DLD1 (cell line): ENCODE data around the gene STX2.

ENCODE experiments used
- in situ Hi-C: cut with HindIII; loops from 2 replicates; pipeline ENCODE4 v1.10.0; 2017; ENCODE audit warnings: low sequenced_read_pairs

STX2 gene

GRCh38 chr12:130831876-130832405, 7.1 kb downstream of the STX2 start:
- in situ Hi-C loops: no loop called here

GRCh38 chr12:130831246-130831645, 7.8 kb downstream of the STX2 start:
- in situ Hi-C loops: no loop called here

GRCh38 chr12:130830246-130830551, 8.9 kb downstream of the STX2 start:
- in situ Hi-C loops: no loop called here

- in situ Hi-C loops: no loop called here
Measured at GRCh38 chr12:130829391-130830245, 9.4 kb downstream of the STX2 start.

- in situ Hi-C loops: no loop called here
Measured at GRCh38 chr12:130828895-130829294, 10.2 kb downstream of the STX2 start.

GRCh38 chr12:130827432-130827831, 11.6 kb downstream of the STX2 start:
- in situ Hi-C loops: no loop called here

- in situ Hi-C loops: no loop called here
Measured at GRCh38 chr12:130826151-130826801, 12.8 kb downstream of the STX2 start.

GRCh38 chr12:130825771-130826150, 13.3 kb downstream of the STX2 start:
- in situ Hi-C loops: no loop called here

- in situ Hi-C loops: no loop called here
Measured at GRCh38 chr12:130819681-130820080, 19.4 kb downstream of the STX2 start.

GRCh38 chr12:130818635-130819576, 20.1 kb downstream of the STX2 start:
- in situ Hi-C loops: no loop called here

- in situ Hi-C loops: no loop called here
Measured at GRCh38 chr12:130818272-130818634, 20.8 kb downstream of the STX2 start.

- in situ Hi-C loops: no loop called here
Measured at GRCh38 chr12:130817804-130818203, 21.2 kb downstream of the STX2 start.

- in situ Hi-C loops: no loop called here
Measured at GRCh38 chr12:130816097-130816496, 23.0 kb downstream of the STX2 start.

- in situ Hi-C loops: no loop called here
Measured at GRCh38 chr12:130815028-130815741, 23.9 kb downstream of the STX2 start.

GRCh38 chr12:130813949-130814348, 25.1 kb downstream of the STX2 start:
- in situ Hi-C loops: no loop called here

GRCh38 chr12:130813436-130813835, 25.6 kb downstream of the STX2 start:
- in situ Hi-C loops: no loop called here

GRCh38 chr12:130809791-130810190, 29.3 kb downstream of the STX2 start:
- in situ Hi-C loops: no loop called here

GRCh38 chr12:130807309-130807708, 31.7 kb downstream of the STX2 start:
- in situ Hi-C loops: no loop called here

- in situ Hi-C loops: no loop called here
Measured at GRCh38 chr12:130806574-130806973, 32.5 kb downstream of the STX2 start.

GRCh38 chr12:130805635-130806034, 33.4 kb downstream of the STX2 start:
- in situ Hi-C loops: no loop called here

GRCh38 chr12:130804216-130804615, 34.8 kb downstream of the STX2 start:
- in situ Hi-C loops: no loop called here
